Stimulated activated CD8-positive, alpha-beta memory T cell treated with anti-CD3 and anti-CD28 coated beads, Interleukin-12 subunit alpha, Interleukin-12 subunit beta, amount 100 ng/mL, for 24 hours (primary cell): ENCODE measurements around the gene DTX3L.

Experiments used
- DNase-seq: peaks from one replicate; pipeline ENCODE4 v3.0.0-alpha.2; 2020; ENCODE audit errors: extremely low read depth

The DTX3L gene

GRCh38 chr3:122606330-122606729 lies 42.2 kb downstream of the DTX3L start:
- DNase-seq, result no peak

GRCh38 chr3:122608916-122609315 lies 44.8 kb downstream of the DTX3L start:
- DNase-seq, result no peak

- no peak for DNase-seq
Measured at GRCh38 chr3:122609798-122610559, 45.8 kb downstream of the DTX3L start.

GRCh38 chr3:122612696-122613095 lies 48.6 kb downstream of the DTX3L start:
- DNase-seq, result no peak

GRCh38 chr3:122615303-122615702 lies 51.2 kb downstream of the DTX3L start:
- no peak for DNase-seq

GRCh38 chr3:122618614-122619013 lies 54.5 kb downstream of the DTX3L start:
- no peak for DNase-seq

GRCh38 chr3:122619040-122619439 lies 54.9 kb downstream of the DTX3L start:
- DNase-seq, result no peak

GRCh38 chr3:122620399-122620798 lies 56.3 kb downstream of the DTX3L start:
- DNase-seq, result no peak

GRCh38 chr3:122621112-122621511 lies 57.0 kb downstream of the DTX3L start:
- DNase-seq, result no peak

- no peak for DNase-seq
Measured at GRCh38 chr3:122623031-122623829, 59.1 kb downstream of the DTX3L start.
